ENCODE data around the gene RFTN1. TPM values are rescaled to one million over a fixed set of nuclear protein-coding genes. Genes with fewer than 3 reads are reported as not detected.

The RFTN1 gene
- total RNA-seq (10 to 100 TPM; 17.1 to 40.8 (median 26.4) TPM), polyA plus RNA-seq (10 to 100 TPM; 18.1 to 27.8 TPM)
- long read RNA-seq, donor 1, transcript RFTN1-201 (10 exons, 2,982 nt), result major isoform, 14 of 28 reads
- long read RNA-seq, donor 1, partial matches to known transcripts, result 2 of 28 reads
- long read RNA-seq, donor 1, other reads (novel, unspliced or antisense), result 12 of 28 reads
- long read RNA-seq, donor 2, transcript RFTN1-201 (10 exons, 2,982 nt), result major isoform, 42 of 68 reads
- long read RNA-seq, donor 2, partial matches to known transcripts, result 8 of 68 reads
- long read RNA-seq, donor 2, other reads (novel, unspliced or antisense), result 18 of 68 reads
- long read RNA-seq, donor 3, transcript RFTN1-201 (10 exons, 2,982 nt), result major isoform, 6 of 14 reads
- long read RNA-seq, donor 3, partial matches to known transcripts, result 1 of 14 reads
- long read RNA-seq, donor 3, other reads (novel, unspliced or antisense), result 7 of 14 reads

- ATAC-seq, result peak in 3 of 4 donors; percentile 24 to 67 (median 56)
- peak; percentile 67 to 80 (median 70) for DNase-seq
- intact Hi-C loops (cut with DNase I), result loop anchor here in 9 of 10 donors (2.0 to 10.0 kb wide), 9 partner anchors 46 to 229 kb away; no protein-coding TSS in a partner anchor
- TF ChIP-seq CTCF (IDR thresholded peaks at IDR 0.05), result peak in 2 of 12 donors; percentile 4 to 6
- TF ChIP-seq POLR2A (IDR thresholded peaks at IDR 0.05), result peak in 1 of 2 donors; percentile 22
- Histone ChIP-seq H3K36me3 (no peaks in the 10 kb centered on the region), H3K4me3 (peak within 1 kb of the TSS; percentile 65 to 94 (median 86)), H3K27ac (peak within 1 kb of the TSS; percentile 69 to 94 (median 90)), H3K9me3 (no peaks in the 10 kb centered on the region), H3K4me1 (peaks cover 5 to 86% (median 55%) of the 10 kb centered on the region in 12 donors), H3K27me3 (no peaks in the 10 kb centered on the region)
- 1% methylated on average over 48 to 92 of the region's 92 CpGs for WGBS, 4 donors
Measured at GRCh38 chr3:16513141-16514020, at the start of gene RFTN1. RFTN1 (minus strand) TSS chr3:16513699; CDS start chr3:16493869, 19,830 bp downstream.

- Histone ChIP-seq H3K36me3 (no peaks in the 10 kb centered on the region), H3K9me3 (peaks cover 0 to 15% (median 3%) of the 10 kb centered on the region in 12 donors), H3K27ac (no peak overlapping the region), H3K27me3 (no peaks in the 10 kb centered on the region), H3K4me1 (no peaks in the 10 kb centered on the region), H3K4me3 (no peak overlapping the region)
- intact Hi-C loops (cut with DNase I), result loop anchor here in 2 of 10 donors (10.0 kb wide), 2 partner anchors 505 to 745 kb away; no protein-coding TSS in a partner anchor
- TF ChIP-seq POLR2A (IDR thresholded peaks at IDR 0.05), result no peak
- TF ChIP-seq CTCF (IDR thresholded peaks at IDR 0.05), result no peak
- WGBS, 4 donors, result 73 to 84% (median 81%) methylated on average over 5 of the region's 5 CpGs
- ATAC-seq (no peak), DNase-seq (no peak)
Measured at GRCh38 chr3:16559653-16560365, 46.3 kb upstream of the RFTN1 start.

- no peak for DNase-seq
- intact Hi-C loops (cut with DNase I), result loop anchor here in 6 of 10 donors (5.0 to 10.0 kb wide), 5 partner anchors 267 to 739 kb away; partner anchors contain the start of gene OXNAD1 (in 2 of the 6)
- 85 to 91% (median 89%) methylated on average over 4 of the region's 4 CpGs for WGBS, 4 donors
- Histone ChIP-seq H3K4me1 (peaks cover 0 to 16% (median 4%) of the 10 kb centered on the region in 12 donors), H3K36me3 (no peaks in the 10 kb centered on the region), H3K4me3 (no peak overlapping the region), H3K9me3 (no peaks in the 10 kb centered on the region), H3K27ac (no peak overlapping the region), H3K27me3 (no peaks in the 10 kb centered on the region)
- TF ChIP-seq CTCF (IDR thresholded peaks at IDR 0.05) (no peak), POLR2A (IDR thresholded peaks at IDR 0.05) (no peak)
- ATAC-seq, result no peak
Measured at GRCh38 chr3:16554126-16554525, 40.6 kb upstream of the RFTN1 start.

Data from heart left ventricle (tissue), 16 donors.